ENCODE results near the gene LHFPL6. TPM values are rescaled to one million over a fixed set of nuclear protein-coding genes. Genes with fewer than 3 reads are reported as not detected.

Gene LHFPL6
- total RNA-seq, 1 donor from 2014 or later = 22.5 TPM

DNA sequence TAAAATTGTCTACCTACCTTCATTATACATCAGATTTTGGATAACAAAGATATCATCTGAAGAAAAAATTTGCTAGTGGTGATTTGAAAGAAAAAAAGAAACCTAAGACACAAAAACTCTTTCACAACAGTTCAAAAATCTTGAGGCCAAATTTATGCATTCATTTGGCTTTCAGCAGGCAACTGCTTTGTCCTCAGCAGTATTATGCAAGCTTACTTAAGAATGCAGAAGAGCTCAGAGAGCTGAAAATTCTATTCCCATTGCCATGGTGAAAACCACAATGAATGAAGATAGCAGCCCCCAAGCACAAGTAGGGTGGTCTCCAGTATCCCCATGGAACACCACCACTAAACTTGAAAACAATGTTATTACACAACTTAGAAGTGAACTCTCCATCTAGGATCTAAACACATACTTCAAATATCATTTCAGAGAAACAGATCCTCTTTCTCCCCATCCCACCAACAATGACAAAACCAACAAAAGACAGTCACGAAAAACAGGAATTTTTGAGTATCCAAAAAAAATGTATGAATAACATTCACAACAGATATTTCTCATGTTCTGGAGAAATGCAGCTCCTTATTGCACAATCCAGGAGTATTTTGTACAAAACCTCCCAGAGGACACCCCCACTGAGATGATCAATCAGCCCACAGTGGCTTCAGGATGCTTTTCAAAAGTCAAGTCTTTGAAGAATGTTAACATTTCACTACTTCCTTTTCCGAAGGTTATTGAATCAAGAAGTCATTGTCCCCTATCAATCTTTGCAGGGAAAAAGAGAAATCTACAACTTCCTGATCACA is 192.7 kb downstream of the LHFPL6 start:
- no peak for DNase-seq

DNA sequence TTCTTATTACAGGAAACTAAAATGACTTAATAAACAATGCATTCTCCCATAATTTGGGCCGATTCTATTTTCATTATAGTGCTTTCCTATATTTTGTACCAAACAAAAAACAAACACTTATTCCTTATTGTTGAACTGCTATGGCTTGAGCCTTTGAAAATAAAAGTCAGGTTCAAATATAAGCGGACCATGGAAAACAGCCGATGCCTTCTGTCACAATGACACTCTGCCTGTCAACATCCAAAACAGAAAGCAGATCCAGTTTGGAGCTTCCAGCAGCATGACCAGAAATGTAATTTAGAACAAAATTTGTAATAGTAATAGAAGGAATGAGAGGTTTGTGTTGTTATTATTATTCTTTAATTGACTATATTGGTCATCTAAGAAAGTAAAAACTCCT is 194.5 kb downstream of the LHFPL6 start:
- no peak for DNase-seq

DNA sequence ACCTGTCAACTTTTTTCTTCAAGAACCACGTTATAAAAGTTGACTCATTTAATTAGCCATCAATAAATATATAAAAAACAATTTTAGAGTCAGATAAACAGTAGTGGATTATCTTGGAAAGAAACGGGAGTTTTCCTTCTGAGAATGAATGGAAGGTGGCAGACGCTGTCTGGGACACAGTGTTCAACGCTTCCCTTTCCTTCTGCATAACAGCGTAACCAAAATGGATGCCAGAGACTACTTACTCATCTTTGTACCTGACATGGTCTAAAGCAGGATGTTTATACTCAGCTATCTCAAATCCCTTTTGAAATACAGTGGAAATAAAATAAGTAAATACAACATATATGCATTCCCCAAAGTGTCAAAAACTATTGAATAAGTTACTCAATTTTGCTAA is 195.2 kb downstream of the LHFPL6 start:
- DNase-seq = no peak

DNA sequence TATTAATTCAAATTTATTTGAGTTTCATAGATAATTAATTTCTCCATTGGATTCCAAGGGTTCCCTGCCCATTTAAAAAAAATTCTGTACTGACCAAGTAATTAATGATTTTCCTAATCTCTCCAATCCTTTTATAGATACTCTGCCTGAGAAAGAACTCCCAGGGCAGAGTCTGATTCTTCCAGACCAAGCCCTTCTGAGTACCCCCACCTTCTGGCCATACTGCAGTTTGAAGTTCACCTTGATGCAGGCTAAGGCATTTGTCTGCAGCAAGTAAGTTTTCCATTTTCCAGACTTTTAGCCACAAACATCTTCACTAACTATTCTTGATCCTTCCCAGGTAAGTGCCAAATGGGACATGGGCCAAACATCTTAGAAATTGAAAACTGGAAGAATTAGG is 195.9 kb downstream of the LHFPL6 start:
- no peak for DNase-seq

DNA sequence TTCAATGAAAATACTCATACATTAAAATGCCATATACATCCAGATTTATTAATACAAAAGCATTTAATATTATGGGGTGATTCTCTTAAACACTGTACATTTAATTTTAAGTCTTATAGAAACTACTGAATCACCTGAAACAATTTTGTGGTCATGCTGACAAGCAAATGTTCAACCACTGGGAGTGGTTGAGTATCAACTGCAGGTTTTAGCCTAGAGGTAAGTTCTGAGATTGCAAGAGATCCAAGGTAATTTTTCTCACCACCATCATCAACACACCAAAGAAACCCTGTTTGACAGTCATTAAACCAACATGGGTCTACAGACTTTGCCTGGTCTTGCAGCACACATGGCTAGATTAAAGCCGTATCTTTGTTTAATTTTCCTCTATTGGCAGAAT is 196.3 kb downstream of the LHFPL6 start:
- DNase-seq = no peak

DNA sequence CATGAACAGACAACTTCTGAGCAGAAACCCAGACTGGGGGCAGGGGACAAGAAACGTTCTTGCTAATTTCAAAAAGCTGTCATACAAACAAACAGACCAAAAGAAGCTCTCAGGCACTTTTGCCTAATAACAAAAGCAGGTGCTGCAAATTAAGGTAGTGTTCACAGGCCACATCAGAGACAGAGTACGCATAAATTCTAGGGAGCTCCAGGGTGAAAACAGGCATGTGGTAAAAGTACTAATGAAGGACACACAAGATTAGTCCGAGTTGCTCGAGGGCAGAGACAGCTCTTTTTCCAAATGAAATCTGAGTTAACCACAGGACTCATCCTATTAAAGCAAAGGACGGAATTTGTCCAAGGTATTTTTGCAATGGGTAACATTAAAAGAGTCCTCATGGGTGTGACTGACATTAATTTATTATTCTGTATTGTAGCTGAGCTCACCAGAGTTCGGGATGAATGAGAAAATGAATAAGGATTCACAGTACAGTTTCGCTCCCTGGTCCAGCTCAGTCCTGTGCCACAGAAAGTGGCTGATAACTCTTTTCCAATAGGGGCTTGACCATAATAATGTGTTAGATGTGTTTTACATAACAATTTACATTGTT is 197.3 kb downstream of the LHFPL6 start:
- no peak for DNase-seq

DNA sequence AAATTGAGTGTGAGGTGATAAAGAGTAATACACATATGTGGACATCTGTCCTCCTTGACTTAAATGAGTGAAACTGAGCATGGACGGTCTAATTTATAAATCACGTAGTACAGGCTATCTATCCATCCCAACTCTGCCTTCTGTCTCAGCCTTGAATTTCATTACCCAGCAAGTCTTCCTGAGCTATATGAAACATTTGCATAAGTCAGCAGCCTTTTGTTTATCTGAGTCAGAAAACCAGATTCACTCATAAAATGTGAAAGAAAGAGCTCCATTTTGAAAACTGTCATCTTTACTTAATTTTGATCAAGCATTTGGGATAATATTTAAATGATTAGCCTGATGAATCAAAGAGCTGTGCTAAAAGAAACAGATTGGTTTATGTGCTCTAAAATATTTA is 197.9 kb downstream of the LHFPL6 start:
- DNase-seq = no peak

DNA sequence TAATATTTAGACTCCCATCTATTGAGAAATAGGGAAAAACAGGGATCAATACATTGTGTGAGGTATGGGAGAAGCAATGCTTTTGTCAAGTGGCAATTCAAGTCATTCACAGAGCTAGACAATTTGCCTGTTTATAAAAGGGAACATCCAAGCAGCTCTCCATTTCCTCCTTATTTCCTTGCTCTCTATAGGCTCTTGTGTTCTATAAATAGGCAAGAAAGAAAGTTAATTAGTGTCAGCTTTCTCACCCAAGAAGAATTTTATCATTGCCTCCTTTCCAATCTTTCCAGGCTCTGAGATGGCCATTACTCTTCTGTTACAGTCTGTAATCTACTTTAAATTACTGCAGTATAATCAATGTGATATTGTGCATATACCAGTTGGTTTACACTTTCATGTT is 199.9 kb downstream of the LHFPL6 start:
- DNase-seq = no peak

DNA sequence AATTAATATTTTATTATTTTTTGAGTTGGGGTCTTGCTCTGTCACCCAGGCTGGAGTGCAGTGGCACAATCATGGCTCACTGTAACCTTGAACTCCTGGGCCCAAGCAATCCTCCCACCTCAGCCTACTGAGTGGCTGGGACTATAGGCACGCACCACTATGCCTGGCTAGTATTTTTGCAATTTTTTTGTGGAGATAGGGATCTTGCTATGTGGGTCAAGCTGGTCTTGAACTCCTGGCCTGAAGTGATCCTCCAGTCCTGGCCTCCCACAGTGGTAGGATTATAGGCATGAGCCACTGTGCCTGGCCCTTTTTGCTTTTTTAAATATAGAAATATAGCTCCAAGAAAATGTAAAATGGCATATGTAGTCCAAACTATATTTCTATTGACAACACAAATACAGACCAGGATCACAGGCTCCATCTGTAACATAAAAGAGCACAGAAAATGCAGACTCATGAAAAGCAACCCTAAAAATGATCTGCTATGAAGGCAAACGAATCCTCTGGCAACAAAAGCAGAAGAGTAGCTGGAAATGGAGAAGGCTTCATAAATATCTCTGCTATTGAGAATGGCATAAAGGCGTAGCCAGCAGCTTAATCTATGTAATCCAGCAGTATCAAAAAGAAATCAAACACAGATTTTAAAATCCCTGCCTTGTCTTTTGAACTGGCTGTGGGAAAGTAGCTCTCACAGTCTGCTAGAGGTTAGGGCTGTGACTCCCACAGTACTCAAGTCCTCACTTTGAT is 200.6 kb downstream of the LHFPL6 start:
- no peak for DNase-seq

DNA sequence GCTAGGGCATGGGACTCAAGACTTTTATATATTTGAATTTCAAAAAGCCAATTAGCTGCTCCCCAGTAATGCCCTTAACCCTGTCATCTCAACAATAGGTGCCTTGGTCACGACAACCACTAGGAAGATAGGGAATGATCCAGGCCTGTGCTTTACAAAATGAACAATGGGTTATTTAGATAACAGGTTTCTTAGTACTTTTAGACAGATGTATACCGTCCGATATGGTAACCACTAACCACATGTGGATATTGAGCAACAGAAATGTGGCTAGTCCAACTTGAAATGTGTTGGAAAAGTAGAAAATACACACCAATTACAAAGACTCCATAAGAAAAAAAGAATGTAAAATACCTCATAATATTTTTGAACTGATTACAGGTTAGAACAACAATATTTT is 201.2 kb downstream of the LHFPL6 start:
- no peak for DNase-seq

DNA sequence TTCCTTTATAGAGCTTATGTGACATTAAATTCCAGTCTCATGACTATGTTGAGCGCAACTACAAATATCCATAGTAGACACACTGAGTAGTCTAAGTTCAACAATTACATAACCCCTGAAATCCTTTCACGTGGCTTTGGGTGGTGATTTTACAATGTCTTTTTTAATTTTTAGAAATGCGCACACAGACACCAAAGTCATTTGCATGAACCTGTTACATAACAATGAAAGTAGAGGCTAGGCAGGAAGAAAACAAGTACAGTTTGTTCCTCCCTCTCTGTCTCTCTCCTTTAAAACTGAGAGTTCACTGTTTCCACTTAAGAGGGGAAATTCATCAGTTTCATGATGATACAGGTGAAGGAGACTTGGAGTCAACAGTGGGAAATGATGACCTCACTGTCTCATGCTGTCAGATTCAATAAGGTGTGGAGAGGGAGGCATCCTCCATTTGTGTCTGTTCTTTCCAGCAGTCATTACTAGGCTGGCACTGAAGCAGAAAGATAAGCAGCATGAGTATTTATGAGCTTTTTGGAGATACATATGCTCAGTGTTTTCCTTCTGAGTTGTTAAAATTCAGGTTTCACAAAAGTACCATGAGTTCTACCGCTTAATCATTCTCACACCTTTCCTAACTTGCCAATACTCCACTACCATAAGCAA is 201.8 kb downstream of the LHFPL6 start:
- DNase-seq = no peak

DNA sequence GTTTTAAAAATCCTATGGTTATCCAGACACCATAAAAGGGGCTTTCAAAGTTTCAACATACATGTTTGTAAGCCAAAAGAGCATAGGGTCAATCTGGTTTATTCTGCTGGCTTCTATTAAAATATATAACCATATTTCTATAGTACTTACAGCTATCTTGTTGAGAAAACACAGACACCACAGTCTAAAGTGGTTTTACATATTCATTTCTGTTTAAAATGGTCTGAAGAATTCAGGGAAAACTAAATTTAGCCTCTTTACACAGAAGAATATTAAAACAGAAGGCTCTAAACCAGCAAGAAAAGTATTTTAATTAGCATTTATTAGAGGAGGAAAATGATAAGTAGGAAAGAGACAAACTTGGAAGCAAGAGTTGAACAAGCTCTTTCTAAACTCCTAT is 203.9 kb downstream of the LHFPL6 start:
- DNase-seq = no peak

DNA sequence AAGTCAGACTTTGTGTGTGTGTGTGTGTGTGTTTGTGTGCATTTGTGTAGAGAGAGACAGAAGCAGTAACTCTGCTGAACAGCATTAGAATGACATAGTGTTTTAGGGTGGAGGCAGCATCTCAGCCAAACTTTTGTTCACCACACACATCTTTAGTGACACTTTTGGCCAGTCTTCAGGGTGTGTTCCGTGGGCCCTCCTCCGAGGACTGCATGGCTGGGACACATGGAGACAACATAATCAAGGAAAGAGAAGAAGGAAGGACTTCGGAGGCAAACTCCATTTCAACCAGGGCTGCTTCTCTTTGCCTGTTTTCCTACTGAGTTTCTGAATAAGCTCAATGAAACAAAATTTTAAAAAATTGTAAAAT is 205.1 kb downstream of the LHFPL6 start:
- DNase-seq = no peak

DNA sequence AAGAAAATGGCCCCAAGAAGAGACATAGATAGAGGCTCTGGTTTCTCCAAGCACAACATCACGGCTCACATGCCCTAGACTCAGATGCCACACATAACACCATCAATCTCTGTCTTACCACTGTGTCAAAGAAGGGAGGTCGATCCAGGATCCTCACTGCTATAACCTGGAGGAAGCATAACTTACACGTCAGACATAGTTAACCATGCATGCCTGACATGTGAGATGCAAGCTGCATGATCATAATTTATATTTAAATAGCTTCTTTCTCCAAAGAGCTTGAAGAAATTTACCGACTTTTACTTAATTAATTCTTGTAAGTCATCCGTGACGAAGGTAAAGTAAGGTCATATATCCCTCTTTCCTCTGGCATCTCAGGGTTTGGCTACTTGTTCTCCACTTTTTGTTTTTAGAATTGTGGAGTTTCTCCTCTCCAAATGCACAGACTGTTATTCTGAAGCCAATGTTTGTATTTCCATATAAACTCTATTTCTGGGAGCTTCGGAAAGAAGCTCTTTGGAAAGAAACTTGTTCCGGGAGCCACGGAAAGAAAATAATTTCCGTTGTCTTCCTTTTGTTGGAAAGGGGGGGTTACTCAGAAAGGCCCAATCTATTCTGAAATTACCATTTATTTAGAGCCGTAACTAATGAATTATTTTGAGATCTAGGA is 205.6 kb downstream of the LHFPL6 start:
- no peak for DNase-seq

DNA sequence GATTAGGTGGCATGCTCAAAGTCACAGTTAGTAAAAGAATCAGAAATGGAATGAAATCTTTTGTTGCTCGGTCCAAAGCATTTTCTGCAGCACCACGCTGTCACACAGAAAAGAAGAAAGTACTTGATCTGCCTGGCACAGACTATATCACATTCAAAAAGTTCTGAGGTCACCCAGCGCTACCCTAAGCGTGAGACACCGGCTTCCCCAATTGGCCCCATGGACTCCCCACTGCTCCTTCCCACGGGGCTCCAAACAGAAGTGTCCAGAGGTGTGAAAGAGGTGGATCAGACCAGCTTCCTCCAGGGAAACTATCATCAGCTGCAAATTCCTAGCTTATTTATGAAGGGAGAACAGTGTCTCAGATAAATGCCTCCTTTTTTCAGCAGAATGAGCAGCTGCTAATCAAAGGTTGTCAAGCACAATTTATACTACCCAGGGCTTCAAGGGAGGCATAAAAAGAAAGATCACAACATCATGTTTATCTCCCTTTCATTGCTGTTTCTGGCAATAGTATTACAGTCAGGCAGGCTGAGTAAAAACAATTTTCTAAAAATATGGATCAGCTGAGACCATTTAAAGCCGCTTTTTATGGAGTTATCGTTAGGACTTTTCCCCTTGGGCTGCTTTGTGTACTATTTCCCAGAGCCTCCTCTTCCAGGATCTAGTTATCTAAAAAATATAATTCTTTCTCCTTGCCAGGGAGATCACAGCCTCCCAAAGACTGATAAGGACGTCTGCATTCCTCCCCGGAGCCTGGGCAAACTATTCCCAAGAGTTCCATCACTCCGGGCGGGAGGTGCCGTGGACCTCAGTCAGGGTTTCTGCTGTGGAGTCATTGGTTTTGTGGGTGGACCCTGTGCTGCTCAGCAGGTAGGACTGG is 208.0 kb downstream of the LHFPL6 start:
- DNase-seq = no peak

DNA sequence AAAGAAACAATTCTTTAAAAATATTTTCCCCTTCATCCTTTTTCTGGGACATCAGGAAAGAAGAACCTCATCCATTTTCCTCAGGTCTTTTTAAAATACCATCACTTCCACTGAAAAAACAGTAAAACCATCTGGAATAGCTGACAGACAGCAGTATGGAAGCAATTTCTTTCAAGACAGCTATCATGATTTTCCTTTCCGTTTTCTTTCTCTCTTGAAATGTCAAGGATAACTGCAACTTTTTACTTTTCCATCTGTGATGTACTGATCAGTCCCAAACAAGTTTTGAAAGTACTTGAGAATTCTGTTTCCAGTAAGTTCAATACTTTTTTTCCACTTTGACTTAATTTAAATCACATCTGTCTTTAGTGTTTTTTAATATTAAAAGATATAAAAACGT is 211.2 kb downstream of the LHFPL6 start:
- no peak for DNase-seq

DNA sequence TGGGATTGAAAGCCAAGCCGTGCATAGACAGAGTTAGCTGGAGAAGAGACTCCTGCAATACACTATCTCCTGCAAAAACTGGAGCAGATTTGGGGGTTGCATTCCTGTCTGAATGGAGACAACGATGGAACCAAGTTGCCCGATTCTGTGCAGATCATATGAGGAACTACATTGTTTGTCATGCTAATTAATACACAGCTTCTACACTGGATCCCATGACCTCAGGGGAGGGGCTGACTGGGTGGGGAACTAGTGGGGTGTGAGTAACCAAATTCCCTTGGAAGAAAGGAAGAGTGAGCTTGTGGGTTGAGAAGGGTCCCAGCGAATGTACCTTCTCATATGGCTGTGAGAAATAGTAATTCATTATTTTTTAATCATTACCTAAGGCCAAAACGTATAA is 214.0 kb downstream of the LHFPL6 start:
- no peak for DNase-seq

DNA sequence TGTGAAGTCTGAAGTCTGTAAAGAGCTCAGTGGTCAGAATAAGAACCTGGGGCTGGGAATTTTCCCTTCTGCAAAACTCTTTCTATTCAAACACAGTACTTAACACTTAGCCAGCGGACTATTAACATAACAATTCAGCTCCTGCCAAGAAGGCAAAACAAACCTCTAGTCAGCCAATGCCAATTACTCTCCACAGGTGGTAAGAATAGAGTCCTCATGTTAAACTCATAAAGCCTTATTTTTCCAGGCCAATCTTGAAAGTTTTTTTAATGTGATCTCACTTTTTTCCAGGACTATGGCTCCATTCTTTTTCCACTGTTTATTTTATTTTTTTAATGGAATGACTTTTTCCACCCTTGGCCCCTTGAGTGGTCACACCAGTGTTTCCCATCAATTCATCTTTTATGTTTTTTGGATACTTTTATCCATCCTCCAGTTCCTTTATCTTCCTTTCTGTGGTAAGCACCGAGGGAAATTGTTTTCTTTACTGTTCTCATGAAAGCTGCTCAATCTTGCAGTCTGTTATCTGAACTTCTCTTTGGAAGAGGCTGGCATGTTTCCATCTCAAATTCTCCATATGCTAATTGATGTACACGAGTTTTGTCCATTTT is 217.3 kb downstream of the LHFPL6 start:
- no peak for DNase-seq

DNA sequence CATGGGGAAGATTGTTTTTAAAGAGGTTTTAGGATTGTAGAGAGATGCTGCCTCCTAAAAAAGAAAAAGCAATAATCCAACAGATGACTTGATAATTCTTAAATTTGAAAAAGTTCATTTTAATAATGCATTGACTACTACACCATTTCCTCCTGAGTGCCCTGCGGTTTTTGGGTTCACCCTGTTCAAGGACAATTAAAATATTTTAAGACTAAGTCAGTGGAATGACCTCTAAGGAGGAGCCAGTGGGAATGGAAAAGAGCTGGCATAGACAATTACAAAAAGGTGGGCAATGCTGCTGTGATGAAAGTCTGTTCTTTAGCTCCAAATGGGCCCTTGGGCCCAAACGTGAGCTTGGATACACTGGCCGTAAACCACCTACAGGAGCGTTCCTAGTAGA is 217.8 kb downstream of the LHFPL6 start:
- no peak for DNase-seq

DNA sequence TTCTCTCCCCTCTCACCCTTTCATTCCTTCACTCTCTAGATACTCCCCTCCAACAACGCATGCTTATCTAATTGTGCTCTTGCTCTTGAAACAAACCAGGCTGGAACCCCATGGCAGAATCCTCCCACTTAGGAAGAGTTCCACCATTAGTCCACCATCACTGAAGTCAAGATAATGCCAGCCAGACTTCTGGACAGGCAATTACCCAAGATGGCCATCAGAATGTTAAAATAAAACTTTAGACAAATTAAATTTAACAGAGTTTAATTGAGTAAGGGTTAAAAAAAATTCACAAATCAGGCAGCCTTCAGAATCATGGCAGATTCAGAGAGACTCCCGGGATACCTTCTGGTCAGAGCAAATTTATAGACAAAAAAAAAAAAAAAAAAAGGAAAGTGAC is 221.5 kb downstream of the LHFPL6 start:
- no peak for DNase-seq
